SIG-M5 treated with dmso at 0.1 percent for 504 hours (cell line): ENCODE data around the gene DDRGK1.
A peak's percentile ranks its signal among the peaks of the same experiment; 100 is the strongest.

Source experiments
- DNase-seq: peaks from one replicate; lab custom pipeline; 2025; ENCODE audit not compliant: unreplicated experiment; lab: John Stamatoyannopoulos, UW

Gene DDRGK1

GRCh38 chr20:3204124-3204794 lies at the start of gene DDRGK1:
Gene DDRGK1, minus strand, starts transcription at chr20:3204682. Its CDS starts 55 bp downstream, at chr20:3204627.
- peak; percentile 79 for DNase-seq

GRCh38 chr20:3251806-3252205 lies 47.3 kb upstream of the DDRGK1 start:
- no peak for DNase-seq

- DNase-seq: no peak
Measured at GRCh38 chr20:3250091-3250504, 45.6 kb upstream of the DDRGK1 start.

- DNase-seq: no peak
Measured at GRCh38 chr20:3248993-3249347, 44.5 kb upstream of the DDRGK1 start.

- DNase-seq: peak; percentile 16
Measured at GRCh38 chr20:3248167-3248992, 43.9 kb upstream of the DDRGK1 start.

- DNase-seq: peak; percentile 23
Measured at GRCh38 chr20:3247638-3248037, 43.2 kb upstream of the DDRGK1 start.

GRCh38 chr20:3246682-3247081 lies 42.2 kb upstream of the DDRGK1 start:
- no peak for DNase-seq

- DNase-seq: no peak
Measured at GRCh38 chr20:3245711-3246110, 41.2 kb upstream of the DDRGK1 start.

- no peak for DNase-seq
Measured at GRCh38 chr20:3245156-3245555, 40.7 kb upstream of the DDRGK1 start.

- DNase-seq: no peak
Measured at GRCh38 chr20:3244613-3245012, 40.1 kb upstream of the DDRGK1 start.

GRCh38 chr20:3243718-3244358 lies 39.4 kb upstream of the DDRGK1 start:
- no peak for DNase-seq

- DNase-seq: no peak
Measured at GRCh38 chr20:3242172-3242692, 37.8 kb upstream of the DDRGK1 start.

- no peak for DNase-seq
Measured at GRCh38 chr20:3240776-3241363, 36.4 kb upstream of the DDRGK1 start.

- no peak for DNase-seq
Measured at GRCh38 chr20:3239867-3240775, 35.6 kb upstream of the DDRGK1 start.

GRCh38 chr20:3239026-3239866 lies 34.8 kb upstream of the DDRGK1 start, which contains the start of gene SLC4A11:
Gene SLC4A11, minus strand, starts transcription at chr20:3239190. Its CDS starts 53 bp downstream, at chr20:3239137.
- DNase-seq: peak; percentile 80

GRCh38 chr20:3238616-3239025 lies 34.1 kb upstream of the DDRGK1 start:
- peak; percentile 54 for DNase-seq

GRCh38 chr20:3237958-3238615 lies 33.6 kb upstream of the DDRGK1 start:
- DNase-seq: no peak

- DNase-seq: no peak
Measured at GRCh38 chr20:3237011-3237957, 32.8 kb upstream of the DDRGK1 start.
